A673 (cell line): ENCODE results near the gene IGSF21.

Experiments
- EZH2 ChIP-seq: fragments of 200-600 bp; sonication (generic); IDR thresholded peaks from 2 replicates; pipeline ENCODE4 v1.6.1; 2017; ENCODE audit warnings: borderline replicate concordance, low read depth, mild to moderate bottlenecking, mixed read lengths, antibody characterized with exemption, low read length; ENCODE audit not compliant: poor library complexity, severe bottlenecking
- TF ChIP-seq, protein P1 (sequence below): fragments of 300-800, 200-600 bp; sonication (generic); conservative IDR thresholded peaks from 2 replicates; pipeline ENCODE4 v1.5.1; 2017; ENCODE audit warnings: low read depth, mild to moderate bottlenecking, antibody characterized with exemption, low read length, moderate library complexity, mixed read lengths

DNA sequence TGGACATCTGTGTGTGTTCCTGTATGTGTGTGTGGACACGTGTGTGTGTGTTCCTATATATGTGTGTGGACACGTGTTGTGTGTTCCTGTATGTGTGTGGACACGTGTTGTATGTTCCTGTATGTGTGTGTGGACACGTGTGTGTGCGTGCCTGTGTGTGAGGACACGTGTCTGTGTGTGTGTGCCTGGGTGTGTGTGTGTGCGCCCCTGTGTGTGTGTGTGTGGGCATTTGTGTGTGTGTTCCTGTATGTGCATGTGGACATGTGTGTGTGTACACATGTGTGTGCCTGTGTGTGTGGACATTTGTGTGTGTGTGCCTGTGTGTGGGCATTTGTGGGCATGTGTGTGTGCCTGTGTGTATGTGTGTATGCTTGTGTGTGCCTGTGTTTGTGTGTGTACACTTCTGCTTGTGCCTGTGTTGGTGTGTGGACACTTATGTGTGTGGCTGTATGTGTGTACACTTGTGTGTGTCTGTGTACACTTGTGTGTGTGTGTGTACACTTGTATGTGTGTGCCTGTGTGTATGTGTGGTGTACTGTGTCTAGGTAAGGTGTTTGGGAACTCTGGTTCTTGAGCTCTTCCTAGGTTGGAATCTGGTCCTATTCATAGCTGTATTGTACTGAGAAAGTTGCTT, 3.7 kb upstream of the IGSF21 start:
- TF ChIP-seq EZH2 = no peak
- TF ChIP-seq, protein P1, sequence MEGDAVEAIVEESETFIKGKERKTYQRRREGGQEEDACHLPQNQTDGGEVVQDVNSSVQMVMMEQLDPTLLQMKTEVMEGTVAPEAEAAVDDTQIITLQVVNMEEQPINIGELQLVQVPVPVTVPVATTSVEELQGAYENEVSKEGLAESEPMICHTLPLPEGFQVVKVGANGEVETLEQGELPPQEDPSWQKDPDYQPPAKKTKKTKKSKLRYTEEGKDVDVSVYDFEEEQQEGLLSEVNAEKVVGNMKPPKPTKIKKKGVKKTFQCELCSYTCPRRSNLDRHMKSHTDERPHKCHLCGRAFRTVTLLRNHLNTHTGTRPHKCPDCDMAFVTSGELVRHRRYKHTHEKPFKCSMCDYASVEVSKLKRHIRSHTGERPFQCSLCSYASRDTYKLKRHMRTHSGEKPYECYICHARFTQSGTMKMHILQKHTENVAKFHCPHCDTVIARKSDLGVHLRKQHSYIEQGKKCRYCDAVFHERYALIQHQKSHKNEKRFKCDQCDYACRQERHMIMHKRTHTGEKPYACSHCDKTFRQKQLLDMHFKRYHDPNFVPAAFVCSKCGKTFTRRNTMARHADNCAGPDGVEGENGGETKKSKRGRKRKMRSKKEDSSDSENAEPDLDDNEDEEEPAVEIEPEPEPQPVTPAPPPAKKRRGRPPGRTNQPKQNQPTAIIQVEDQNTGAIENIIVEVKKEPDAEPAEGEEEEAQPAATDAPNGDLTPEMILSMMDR = no peak
